Fibroblast of lung (primary cell): ENCODE data around the gene TRAPPC12. TPM values are rescaled to one million over a fixed set of nuclear protein-coding genes. Genes with fewer than 3 reads are reported as not detected.

ENCODE experiments used
- DNase-seq, 2 donors: peaks; one replicate each; pipeline versions ENCODE4 v3.0.0 to v3.0.0-alpha.2; 2010; ENCODE audit warnings: low read depth in 2 of 2
- H2AFZ ChIP-seq: 2 replicates; pipeline ENCODE4 v1.5.1; 2012; ENCODE audit warnings: low read length, control low read depth, inconsistent platforms
- H3K27ac ChIP-seq: 2 replicates; pipeline ENCODE4 v1.5.1; 2011; ENCODE audit warnings: low read length, control low read depth; ENCODE audit not compliant: insufficient read depth
- H3K27me3 ChIP-seq: 2 replicates; pipeline ENCODE4 v1.5.1; 2011; ENCODE audit warnings: mild to moderate bottlenecking, low read length; ENCODE audit not compliant: control insufficient read depth, insufficient read depth
- H3K36me3 ChIP-seq: 2 replicates; pipeline ENCODE4 v1.5.1; 2011; ENCODE audit warnings: low read length; ENCODE audit not compliant: control insufficient read depth, insufficient read depth
- H3K4me1 ChIP-seq: 2 replicates; pipeline ENCODE4 v1.5.1; 2011; ENCODE audit warnings: low read length; ENCODE audit not compliant: control insufficient read depth, insufficient read depth; ENCODE audit errors: extremely low read depth
- H3K4me2 ChIP-seq: 2 replicates; pipeline ENCODE4 v1.5.1; 2011; ENCODE audit warnings: low read length, control low read depth; ENCODE audit not compliant: insufficient read depth; ENCODE audit errors: extremely low read depth
- H3K4me3 ChIP-seq, 4 experiments: fragments of 200-600 bp in 1 of 4; sonication (generic) in 1 of 4; replicated peaks in 1 of 4; 2 replicates each; pipeline ENCODE4 v1.5.1; 2011 to 2016; ENCODE audit warnings: low read length in 4 of 4, low read depth in 3 of 4, mild to moderate bottlenecking in 3 of 4, control low read depth in 2 of 4, inconsistent platforms in 1 of 4, mixed read lengths in 1 of 4; ENCODE audit not compliant: insufficient read depth in 1 of 4; ENCODE audit errors: control extremely low read depth in 1 of 4
- H3K79me2 ChIP-seq: 2 replicates; pipeline ENCODE4 v1.5.1; 2012; ENCODE audit warnings: mild to moderate bottlenecking, low read length, inconsistent platforms; ENCODE audit not compliant: control insufficient read depth, insufficient read depth
- H3K9ac ChIP-seq: 2 replicates; pipeline ENCODE4 v1.5.1; 2011; ENCODE audit warnings: mild to moderate bottlenecking, low read length, control low read depth; ENCODE audit not compliant: insufficient read depth
- H3K9me3 ChIP-seq: 2 replicates; pipeline ENCODE4 v1.5.1; 2012; ENCODE audit warnings: low read depth, low read length; ENCODE audit not compliant: control insufficient read depth, insufficient read depth
- H4K20me1 ChIP-seq: 2 replicates; pipeline ENCODE4 v1.5.1; 2011; ENCODE audit warnings: low read length; ENCODE audit not compliant: control insufficient read depth, insufficient read depth; ENCODE audit errors: extremely low read depth
- CTCF ChIP-seq, 2 donors: IDR thresholded peaks in 1 of 2; conservative IDR thresholded peaks in 1 of 2; 1 replicate in 1 of 2; 2 replicates in 1 of 2; pipeline ENCODE4 v1.5.1; 2011 to 2012; ENCODE audit warnings: low read length in 2 of 2, control low read depth in 1 of 2, inconsistent platforms in 1 of 2, low read depth in 1 of 2, mild to moderate bottlenecking in 1 of 2
- EZH2 ChIP-seq: IDR thresholded peaks from 2 replicates; pipeline ENCODE4 v1.5.1; 2012; ENCODE audit warnings: low read length, control low read depth, mild to moderate bottlenecking; ENCODE audit errors: missing control alignments
- polyA plus RNA-seq, 2 donors: library from polyadenylated mRNA; depleted of rRNA in 1 of 2; stranded (reverse) in 1 of 2; unstranded in 1 of 2; fragments of >200 nt; gene quantifications; 2 replicates each; pipeline ENCODE4 v1.2.1, GENCODE V29; 2011 to 2012; ENCODE audit warnings: missing spikeins in 1 of 2
- total RNA-seq: library from RNA; depleted of rRNA; stranded (reverse); fragments of >200 nt; gene quantifications from 2 replicates; pipeline ENCODE4 v1.2.1, GENCODE V29; 2014

Gene TRAPPC12
- total and polyA plus RNA-seq, 2 donors (not counting 1 experiment from before 2014, with no cell fraction given), result 33.7 to 53.2 TPM

GRCh38 chr2:3466966-3467365, 87.5 kb downstream of the TRAPPC12 start:
- H3K27ac ChIP-seq, result no peak overlapping the region
- H3K4me2 ChIP-seq, result no peak overlapping the region
- H3K9ac ChIP-seq, result no peak overlapping the region
- no peaks in the 10 kb centered on the region for H3K27me3 ChIP-seq
- peaks cover 24% of the 10 kb centered on the region for H3K36me3 ChIP-seq
- no peaks in the 10 kb centered on the region for H3K79me2 ChIP-seq
- TF ChIP-seq CTCF (conservative IDR thresholded peaks at IDR 0.05 in 1 of 2, IDR thresholded peaks at IDR 0.05 in 1 of 2; ENCODE audit: low read depth in 1 of 2, low read length in 2 of 2) (no peak), EZH2 (no peak)
- H2AFZ ChIP-seq, result no peak overlapping the region
- H3K9me3 ChIP-seq, result no peaks in the 10 kb centered on the region
- DNase-seq, result no peak
- peaks cover 22% of the 10 kb centered on the region for H3K4me1 ChIP-seq
- no peaks in the 10 kb centered on the region for H4K20me1 ChIP-seq
- no peak overlapping the region for H3K4me3 ChIP-seq

GRCh38 chr2:3467654-3468053, 88.2 kb downstream of the TRAPPC12 start:
- Histone ChIP-seq H3K4me3 (no peak overlapping the region), H3K27ac (no peak overlapping the region), H3K9me3 (no peaks in the 10 kb centered on the region), H4K20me1 (no peaks in the 10 kb centered on the region), H3K4me2 (no peak overlapping the region), H2AFZ (no peak overlapping the region), H3K79me2 (no peaks in the 10 kb centered on the region), H3K36me3 (peaks cover 25% of the 10 kb centered on the region), H3K27me3 (no peaks in the 10 kb centered on the region), H3K4me1 (peaks cover 22% of the 10 kb centered on the region), H3K9ac (no peak overlapping the region)
- DNase-seq, result no peak
- TF ChIP-seq EZH2 (no peak), CTCF (conservative IDR thresholded peaks at IDR 0.05 in 1 of 2, IDR thresholded peaks at IDR 0.05 in 1 of 2; ENCODE audit: low read depth in 1 of 2, low read length in 2 of 2) (no peak)

GRCh38 chr2:3468296-3468988, 88.9 kb downstream of the TRAPPC12 start:
- Histone ChIP-seq H3K4me3 (no peak overlapping the region), H3K4me2 (no peak overlapping the region), H3K4me1 (peaks cover 22% of the 10 kb centered on the region), H3K9me3 (no peaks in the 10 kb centered on the region), H4K20me1 (no peaks in the 10 kb centered on the region), H3K36me3 (peaks cover 26% of the 10 kb centered on the region), H3K27ac (no peak overlapping the region), H3K79me2 (no peaks in the 10 kb centered on the region), H3K9ac (no peak overlapping the region), H2AFZ (no peak overlapping the region), H3K27me3 (no peaks in the 10 kb centered on the region)
- TF ChIP-seq CTCF (conservative IDR thresholded peaks at IDR 0.05 in 1 of 2, IDR thresholded peaks at IDR 0.05 in 1 of 2; ENCODE audit: low read depth in 1 of 2, low read length in 2 of 2) (no peak), EZH2 (no peak)
- DNase-seq, result no peak
